Measurements from ENCODE around the gene PSMD3. TPM values are rescaled to one million over a fixed set of nuclear protein-coding genes. Genes with fewer than 3 reads are reported as not detected.

The PSMD3 gene
- total RNA-seq, result 10 to 100 TPM; 66.1 to 83.8 (median 78.9) TPM
- total RNA-seq (2013), result 43.7 TPM

DNA sequence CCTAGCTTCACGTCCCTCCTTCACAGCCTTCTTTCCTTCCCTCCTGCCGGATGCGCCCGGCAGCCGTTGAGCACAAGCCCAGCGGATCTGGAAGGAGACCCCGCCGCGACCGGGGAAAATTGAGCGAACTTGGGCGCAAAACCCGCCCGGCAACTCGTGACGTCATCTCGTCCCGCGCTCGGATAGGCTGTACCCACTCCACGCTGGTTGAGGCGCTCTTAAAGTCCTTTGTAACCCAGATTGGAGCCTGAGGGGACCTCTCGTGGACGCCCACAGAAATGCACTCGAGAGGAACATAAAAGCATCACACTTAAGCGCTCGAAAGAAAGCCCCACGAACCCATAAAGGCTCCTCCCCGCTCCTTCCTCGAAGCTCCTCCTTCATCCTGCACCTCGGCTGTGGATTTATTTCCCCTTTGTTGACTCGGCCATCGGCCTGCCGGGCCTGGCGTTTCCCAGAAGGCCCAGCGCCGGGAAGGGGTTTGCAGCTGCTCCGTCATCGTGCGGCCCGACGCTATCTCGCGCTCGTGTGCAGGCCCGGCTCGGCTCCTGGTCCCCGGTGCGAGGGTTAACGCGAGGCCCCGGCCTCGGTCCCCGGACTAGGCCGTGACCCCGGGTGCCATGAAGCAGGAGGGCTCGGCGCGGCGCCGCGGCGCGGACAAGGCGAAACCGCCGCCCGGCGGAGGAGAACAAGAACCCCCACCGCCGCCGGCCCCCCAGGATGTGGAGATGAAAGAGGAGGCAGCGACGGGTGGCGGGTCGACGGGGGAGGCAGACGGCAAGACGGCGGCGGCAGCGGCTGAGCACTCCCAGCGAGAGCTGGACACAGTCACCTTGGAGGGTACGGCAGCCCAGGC, at the start of gene PSMD3:
PSMD3 (plus strand) TSS at position 457 of the 856 bp plus-strand sequence; CDS start at position 621, 164 bp downstream.
- ATAC-seq (peak; percentile 89 to 97 (median 91)), DNase-seq (peak; percentile 97 to 100)
- TF ChIP-seq, protein P1, sequence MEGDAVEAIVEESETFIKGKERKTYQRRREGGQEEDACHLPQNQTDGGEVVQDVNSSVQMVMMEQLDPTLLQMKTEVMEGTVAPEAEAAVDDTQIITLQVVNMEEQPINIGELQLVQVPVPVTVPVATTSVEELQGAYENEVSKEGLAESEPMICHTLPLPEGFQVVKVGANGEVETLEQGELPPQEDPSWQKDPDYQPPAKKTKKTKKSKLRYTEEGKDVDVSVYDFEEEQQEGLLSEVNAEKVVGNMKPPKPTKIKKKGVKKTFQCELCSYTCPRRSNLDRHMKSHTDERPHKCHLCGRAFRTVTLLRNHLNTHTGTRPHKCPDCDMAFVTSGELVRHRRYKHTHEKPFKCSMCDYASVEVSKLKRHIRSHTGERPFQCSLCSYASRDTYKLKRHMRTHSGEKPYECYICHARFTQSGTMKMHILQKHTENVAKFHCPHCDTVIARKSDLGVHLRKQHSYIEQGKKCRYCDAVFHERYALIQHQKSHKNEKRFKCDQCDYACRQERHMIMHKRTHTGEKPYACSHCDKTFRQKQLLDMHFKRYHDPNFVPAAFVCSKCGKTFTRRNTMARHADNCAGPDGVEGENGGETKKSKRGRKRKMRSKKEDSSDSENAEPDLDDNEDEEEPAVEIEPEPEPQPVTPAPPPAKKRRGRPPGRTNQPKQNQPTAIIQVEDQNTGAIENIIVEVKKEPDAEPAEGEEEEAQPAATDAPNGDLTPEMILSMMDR (IDR thresholded peaks at IDR 0.05), result peak; percentile 71
- Histone ChIP-seq H3K4me1 (ENCODE audit: control insufficient read depth, insufficient read depth, low read length) (peaks cover 18% of the 10 kb centered on the region), H3K4me3 (ENCODE audit: low read length) (peak within 1 kb of the TSS; percentile 70), H3K9me3 (ENCODE audit: control insufficient read depth, insufficient read depth, low read length) (no peaks in the 10 kb centered on the region), H3K27me3 (ENCODE audit: control insufficient read depth, insufficient read depth, low read length) (no peaks in the 10 kb centered on the region), H3K36me3 (ENCODE audit: control insufficient read depth, insufficient read depth, low read length) (peaks cover 15% of the 10 kb centered on the region), H3K27ac (ENCODE audit: low read length) (peak within 1 kb of the TSS; percentile 91)
- Mint-ChIP-seq H3K27ac (peak within 1 kb of the TSS; percentile 99), H3K27me3 (ENCODE audit: low read depth in 2 of 2) (no peaks in the 10 kb centered on the region), H3K9me3 (no peaks in the 10 kb centered on the region), H3K4me3 (peak within 1 kb of the TSS; percentile 98), H3K4me1 (peaks cover 27 to 29% of the 10 kb centered on the region in 2 donors), H3K36me3 (peaks cover 4% of the 10 kb centered on the region)
- under 1% methylated on average over 84 of the region's 84 CpGs for WGBS (ENCODE audit: insufficient coverage)
- intact Hi-C loops (cut with micrococcal nuclease), result loop anchor here (1.0 to 2.0 kb wide), 5 partner anchors 21 to 357 kb away; partner anchors contain the start of genes IKZF3, LRRC3C and ORMDL3

DNA sequence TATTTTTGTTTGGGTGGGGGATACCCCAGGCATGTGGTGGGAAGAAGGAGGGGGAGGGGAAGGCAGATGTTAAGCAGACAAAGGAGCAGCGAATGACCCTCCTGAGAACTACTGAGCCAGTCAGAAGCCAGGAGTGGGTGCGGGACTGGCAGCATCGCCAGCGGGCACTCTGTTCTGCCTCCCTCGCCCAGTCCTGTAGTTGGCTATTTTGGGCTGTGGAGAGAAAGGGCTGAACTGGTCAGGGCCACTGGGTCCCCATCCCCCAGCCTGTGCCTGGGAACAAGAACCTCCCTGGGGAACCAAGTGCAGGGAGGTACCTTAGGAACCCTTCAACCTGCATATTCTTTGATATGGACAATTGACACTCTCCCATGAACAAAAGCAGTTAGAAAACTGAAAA, 46.7 kb upstream of the PSMD3 start:
- no peaks in the 10 kb centered on the region for H3K9me3 Mint-ChIP-seq
- ATAC-seq, result no peak
- Histone ChIP-seq H3K4me3 (ENCODE audit: low read length) (no peak overlapping the region), H3K9me3 (ENCODE audit: control insufficient read depth, insufficient read depth, low read length) (no peaks in the 10 kb centered on the region), H3K4me1 (ENCODE audit: control insufficient read depth, insufficient read depth, low read length) (no peaks in the 10 kb centered on the region), H3K36me3 (ENCODE audit: control insufficient read depth, insufficient read depth, low read length) (no peaks in the 10 kb centered on the region), H3K27me3 (ENCODE audit: control insufficient read depth, insufficient read depth, low read length) (no peaks in the 10 kb centered on the region), H3K27ac (ENCODE audit: low read length) (no peak overlapping the region)
- H3K36me3 Mint-ChIP-seq, result no peaks in the 10 kb centered on the region
- DNase-seq, result no peak
- H3K4me3 Mint-ChIP-seq, result no peak overlapping the region
- H3K27ac Mint-ChIP-seq, result no peak overlapping the region
- no peaks in the 10 kb centered on the region for H3K4me1 Mint-ChIP-seq
- WGBS (ENCODE audit: insufficient coverage), result 94% methylated on average over 5 of the region's 5 CpGs
- intact Hi-C loops (cut with micrococcal nuclease), result no loop called here
- H3K27me3 Mint-ChIP-seq (ENCODE audit: low read depth in 2 of 2), result peaks cover 0 to 2% of the 10 kb centered on the region in 2 donors
- TF ChIP-seq, protein P1 (IDR thresholded peaks at IDR 0.05), result no peak

DNA sequence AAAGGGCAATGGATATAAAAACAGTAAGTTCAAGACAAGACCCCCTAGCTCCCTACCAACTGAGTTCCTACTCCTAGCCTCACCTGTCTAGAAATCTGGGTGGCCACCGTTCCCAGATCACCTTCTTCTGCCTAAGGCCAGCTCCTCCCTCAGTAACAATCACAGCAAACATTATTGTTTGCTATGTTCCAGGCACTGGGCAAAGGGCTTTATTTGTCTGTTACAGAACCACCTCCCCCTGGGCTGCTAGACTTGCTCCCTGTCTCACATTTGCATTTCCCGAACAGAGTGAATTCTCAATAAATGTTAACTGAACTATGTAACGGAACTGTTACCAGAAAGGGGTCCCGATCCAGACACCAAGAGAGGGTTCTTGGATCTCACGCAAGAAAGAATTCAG, 46.3 kb upstream of the PSMD3 start:
- no peaks in the 10 kb centered on the region for H3K4me1 ChIP-seq (ENCODE audit: control insufficient read depth, insufficient read depth, low read length)
- no peak overlapping the region for H3K4me3 Mint-ChIP-seq
- no peak overlapping the region for H3K27ac Mint-ChIP-seq
- no peaks in the 10 kb centered on the region for H3K36me3 ChIP-seq (ENCODE audit: control insufficient read depth, insufficient read depth, low read length)
- DNase-seq (no peak), ATAC-seq (no peak)
- H3K27me3 Mint-ChIP-seq (ENCODE audit: low read depth in 2 of 2), result peaks cover 0 to 2% of the 10 kb centered on the region in 2 donors
- H3K9me3 ChIP-seq (ENCODE audit: control insufficient read depth, insufficient read depth, low read length), result no peaks in the 10 kb centered on the region
- 91% methylated on average over 5 of the region's 5 CpGs for WGBS (ENCODE audit: insufficient coverage)
- no peaks in the 10 kb centered on the region for H3K27me3 ChIP-seq (ENCODE audit: control insufficient read depth, insufficient read depth, low read length)
- H3K27ac ChIP-seq (ENCODE audit: low read length), result no peak overlapping the region
- intact Hi-C loops (cut with micrococcal nuclease), result no loop called here
- H3K9me3 Mint-ChIP-seq, result no peaks in the 10 kb centered on the region
- no peaks in the 10 kb centered on the region for H3K4me1 Mint-ChIP-seq
- no peak overlapping the region for H3K4me3 ChIP-seq (ENCODE audit: low read length)
- H3K36me3 Mint-ChIP-seq, result no peaks in the 10 kb centered on the region
- TF ChIP-seq, protein P1 (IDR thresholded peaks at IDR 0.05), result no peak
